HG02884 (cell line): ENCODE results near the gene KANSL2.

Source experiments
- ATAC-seq: cut with Tn5 transposase; IDR thresholded peaks from one replicate; pipeline ENCODE4 v1.9.1; 2021; ENCODE audit warnings: mild to moderate bottlenecking, moderate library complexity; ENCODE audit not compliant: unreplicated experiment

KANSL2 gene

DNA sequence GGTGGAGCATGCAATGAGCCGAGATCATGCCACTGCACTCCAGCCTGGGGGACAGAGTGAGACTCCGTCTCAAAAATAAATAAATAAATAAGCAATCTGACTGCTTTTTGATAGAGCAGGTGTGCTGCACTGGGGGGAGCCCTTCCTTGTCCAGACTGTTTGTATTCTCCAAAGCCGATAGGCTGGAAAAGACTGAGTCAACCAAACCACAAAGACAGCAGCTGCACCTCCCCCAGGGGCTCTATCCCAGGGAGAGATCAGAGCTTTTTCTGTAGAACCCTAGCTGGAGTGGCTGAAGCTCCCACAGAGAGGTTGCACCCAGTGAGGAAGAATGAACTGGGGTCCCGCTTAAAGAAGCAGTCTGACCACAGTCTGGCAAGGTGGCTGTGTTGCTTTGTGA lies 66.4 kb downstream of the KANSL2 start:
- ATAC-seq: no peak

- no peak for ATAC-seq
Measured at GRCh38 chr12:48613321-48613720, 68.7 kb downstream of the KANSL2 start.
